Neuronal stem cell (in vitro differentiated cells): ENCODE data around the gene ABHD16B.
A peak's percentile ranks its signal among the peaks of the same experiment; 100 is the strongest.

Experiments used
- DNase-seq: peaks from one replicate; pipeline ENCODE4 v3.0.0-alpha.2; 2013; ENCODE audit warnings: low spot score
- H2AFZ ChIP-seq: one replicate; pipeline ENCODE4 v1.6.1; 2013; ENCODE audit warnings: mild to moderate bottlenecking, low read length, inconsistent platforms
- H2AK5ac ChIP-seq: 2 replicates; pipeline ENCODE4 v1.6.1; 2013; ENCODE audit warnings: low read depth, mild to moderate bottlenecking, inconsistent platforms, low read length, moderate library complexity, mixed read lengths
- H2BK120ac ChIP-seq: 2 replicates; pipeline ENCODE4 v1.6.1; 2013; ENCODE audit warnings: low read depth, mild to moderate bottlenecking, inconsistent platforms, low read length, moderate library complexity, mixed read lengths
- H2BK12ac ChIP-seq: one replicate; pipeline ENCODE4 v1.6.1; 2013; ENCODE audit warnings: low read length, inconsistent platforms
- H2BK15ac ChIP-seq: 2 replicates; pipeline ENCODE4 v1.6.1; 2013; ENCODE audit warnings: mild to moderate bottlenecking, low read length, inconsistent platforms, mixed read lengths
- H2BK5ac ChIP-seq: one replicate; pipeline ENCODE4 v1.6.1; 2013; ENCODE audit warnings: inconsistent platforms, mild to moderate bottlenecking, low read length, moderate library complexity
- H3K14ac ChIP-seq: one replicate; pipeline ENCODE4 v1.6.1; 2013; ENCODE audit warnings: low read length, inconsistent platforms
- H3K18ac ChIP-seq: 2 replicates; pipeline ENCODE4 v1.6.1; 2013; ENCODE audit warnings: low read length, inconsistent platforms
- H3K23ac ChIP-seq: 2 replicates; pipeline ENCODE4 v1.6.1; 2013; ENCODE audit warnings: low read depth, mild to moderate bottlenecking, mixed read lengths, low read length, inconsistent platforms; ENCODE audit not compliant: poor library complexity
- H3K27ac ChIP-seq: replicated peaks from 3 replicates; pipeline ENCODE4 v1.5.1; 2013; ENCODE audit warnings: low read length, inconsistent platforms
- H3K27me3 ChIP-seq, 3 experiments: 2 replicates each; pipeline ENCODE4 v1.6.1; 2013; ENCODE audit warnings: low read length in 3 of 3, mild to moderate bottlenecking in 2 of 3, inconsistent platforms in 1 of 3, low read depth in 1 of 3, mixed read lengths in 1 of 3, moderate library complexity in 1 of 3; ENCODE audit not compliant: control insufficient read depth in 3 of 3, insufficient read depth in 3 of 3
- H3K36me3 ChIP-seq, 2 donors: replicated peaks in 1 of 2; 2 replicates each; pipeline ENCODE4 v1.6.1; 2013; ENCODE audit warnings: low read length in 2 of 2; ENCODE audit not compliant: control insufficient read depth in 2 of 2, insufficient read depth in 2 of 2
- H3K4ac ChIP-seq: 2 replicates; pipeline ENCODE4 v1.6.1; 2013; ENCODE audit warnings: inconsistent platforms, mild to moderate bottlenecking, low read length, moderate library complexity
- H3K4me1 ChIP-seq, 2 donors: 1 replicate in 1 of 2; 2 replicates in 1 of 2; pipeline ENCODE4 v1.6.1; 2013; ENCODE audit warnings: low read length in 2 of 2, low read depth in 1 of 2; ENCODE audit not compliant: control insufficient read depth in 2 of 2, insufficient read depth in 1 of 2
- H3K4me2 ChIP-seq: one replicate; pipeline ENCODE4 v1.6.1; 2013; ENCODE audit warnings: mild to moderate bottlenecking, low read length, inconsistent platforms; ENCODE audit not compliant: insufficient read depth, poor library complexity, severe bottlenecking
- H3K4me3 ChIP-seq, 2 donors: 2 replicates each; pipeline ENCODE4 v1.5.1; 2013; ENCODE audit warnings: low read length in 2 of 2, mild to moderate bottlenecking in 2 of 2, inconsistent platforms in 1 of 2, moderate library complexity in 1 of 2
- H3K79me1 ChIP-seq: one replicate; pipeline ENCODE4 v1.6.1; 2013; ENCODE audit warnings: low read depth, mild to moderate bottlenecking, inconsistent platforms, low read length, moderate library complexity
- H3K9ac ChIP-seq: one replicate; pipeline ENCODE4 v1.6.1; 2013; ENCODE audit warnings: mild to moderate bottlenecking, low read depth, low read length, inconsistent platforms; ENCODE audit not compliant: poor library complexity
- H3K9me3 ChIP-seq, 2 donors: replicated peaks in 1 of 2; 2 replicates each; pipeline versions ENCODE3 to v1.6.1; 2013; ENCODE audit warnings: low read length in 2 of 2, mild to moderate bottlenecking in 2 of 2, inconsistent platforms in 1 of 2, low read depth in 1 of 2, mixed read lengths in 1 of 2, moderate library complexity in 1 of 2; ENCODE audit not compliant: control insufficient read depth in 2 of 2, insufficient read depth in 1 of 2
- H4K8ac ChIP-seq: one replicate; pipeline ENCODE4 v1.6.1; 2013; ENCODE audit warnings: low read depth, mild to moderate bottlenecking, inconsistent platforms, low read length, moderate library complexity
- H4K91ac ChIP-seq: one replicate; pipeline ENCODE4 v1.6.1; 2013; ENCODE audit warnings: low read length, low read depth, mild to moderate bottlenecking, inconsistent platforms; ENCODE audit not compliant: poor library complexity
- WGBS, 2 donors: extraction: QIAGEN DNeasy Blood & Tissue Kit; methylation state at CpG; one replicate each; pipeline ENCODE4 v1.1.7; 2013; ENCODE audit warnings: missing lambda C conversion rate in 2 of 2, mixed read lengths in 1 of 2; ENCODE audit not compliant: insufficient read length in 2 of 2, insufficient replicate concordance in 1 of 2; ENCODE audit errors: extremely low coverage in 2 of 2; 5-methylcytosine and 5-hydroxymethylcytosine counted together

ABHD16B gene

DNA sequence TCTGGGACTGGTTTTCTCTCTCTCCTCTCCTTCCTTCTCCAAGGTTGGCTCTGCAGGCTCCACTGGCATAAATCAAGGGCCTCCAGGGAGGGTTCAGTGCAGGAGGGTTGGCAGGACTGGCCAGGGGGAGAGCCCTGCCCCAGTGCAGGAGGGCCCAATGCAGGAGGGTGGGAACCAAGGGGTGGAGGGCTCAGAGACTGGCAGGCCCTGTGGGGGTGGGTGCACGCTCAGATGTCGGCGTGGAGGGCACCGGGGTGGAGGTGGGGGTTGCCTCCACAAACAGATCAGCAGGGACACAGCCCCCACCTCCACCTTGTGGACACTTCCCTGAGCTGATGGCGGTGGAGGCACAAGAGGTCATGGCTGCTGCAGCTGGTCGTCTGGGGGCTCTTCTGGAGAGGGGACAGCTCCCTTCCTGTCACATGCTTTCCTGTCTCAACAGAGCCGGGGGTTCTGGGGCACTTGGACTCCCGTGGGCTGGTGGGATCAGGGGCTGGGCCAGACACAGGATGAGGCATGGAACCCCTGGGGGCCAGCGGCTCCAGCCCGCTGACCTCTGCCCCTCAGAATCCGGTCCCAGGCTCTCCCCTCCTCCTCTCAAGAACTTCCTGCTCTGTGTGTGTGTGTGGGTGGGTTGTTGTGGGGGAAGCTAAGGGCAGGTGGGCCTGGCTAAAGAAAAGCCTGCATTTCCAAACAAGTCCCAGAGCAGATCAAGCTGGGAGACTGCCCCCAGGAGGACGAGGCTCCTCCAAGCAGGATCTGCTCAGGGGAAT is 2.7 kb upstream of the ABHD16B start:
- peak overlapping the region; percentile 89 for H3K18ac ChIP-seq
- peak overlapping the region; percentile 29 for H2BK5ac ChIP-seq
- peak overlapping the region; percentile 82 for H2AFZ ChIP-seq
- H3K23ac ChIP-seq: peak overlapping the region; percentile 86
- H3K36me3 ChIP-seq: peaks cover 8 to 28% of the 10 kb centered on the region in 2 donors
- H3K4me1 ChIP-seq: peaks cover 32 to 42% of the 10 kb centered on the region in 2 donors
- H2AK5ac ChIP-seq: peak overlapping the region; percentile 87
- no peaks in the 10 kb centered on the region for H3K27me3 ChIP-seq
- no CpG with 5 or more reads among the region's 12 CpGs for WGBS, 2 donors
- H3K4me3 ChIP-seq: peak overlapping the region in 1 of 2 donors; percentile 34
- peak overlapping the region; percentile 42 for H3K4me2 ChIP-seq
- DNase-seq: peak; percentile 51
- no peak overlapping the region for H4K8ac ChIP-seq
- H4K91ac ChIP-seq: no peak overlapping the region
- peak overlapping the region; percentile 44 for H3K27ac ChIP-seq
- no peak overlapping the region for H3K14ac ChIP-seq
- H3K9ac ChIP-seq: peak overlapping the region; percentile 80
- H3K4ac ChIP-seq: peak overlapping the region; percentile 56
- peak overlapping the region; percentile 90 for H2BK15ac ChIP-seq
- H2BK120ac ChIP-seq: peak overlapping the region; percentile 35
- H3K9me3 ChIP-seq: no peaks in the 10 kb centered on the region
- peak overlapping the region; percentile 46 for H2BK12ac ChIP-seq
- H3K79me1 ChIP-seq: peaks cover 8% of the 10 kb centered on the region

DNA sequence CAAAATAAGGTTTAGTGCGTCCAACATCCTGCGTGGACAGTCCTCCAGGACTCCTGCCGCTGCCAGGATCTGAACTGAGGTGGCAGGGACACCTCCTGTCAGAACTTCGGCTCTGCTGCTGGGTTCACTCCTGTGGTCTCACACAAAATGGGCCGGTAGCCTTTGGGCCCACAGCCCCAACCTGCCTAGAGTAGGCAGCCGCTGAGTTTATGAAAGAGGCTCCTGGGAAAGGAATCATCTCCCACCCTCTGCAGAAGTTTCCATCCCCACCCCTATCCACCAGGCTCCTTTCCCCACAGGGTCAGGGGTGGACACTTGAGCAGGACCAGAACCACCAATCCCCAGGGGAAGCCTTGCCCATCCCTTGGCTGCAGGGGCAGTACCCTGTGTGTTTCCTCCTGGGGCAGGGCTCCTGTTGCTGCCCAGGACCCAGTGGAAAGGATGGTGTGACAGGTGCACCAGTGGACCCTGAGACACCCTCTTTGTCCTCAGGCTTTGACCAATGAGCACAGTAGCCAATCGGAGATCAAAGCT is 2.1 kb upstream of the ABHD16B start:
- H3K79me1 ChIP-seq: peaks cover 8% of the 10 kb centered on the region
- DNase-seq: no peak
- WGBS, 2 donors: no CpG with 5 or more reads among the region's 7 CpGs
- H3K36me3 ChIP-seq: peaks cover 8 to 33% of the 10 kb centered on the region in 2 donors
- peak overlapping the region; percentile 42 for H3K4me2 ChIP-seq
- peak overlapping the region; percentile 24 for H3K18ac ChIP-seq
- peak overlapping the region in 1 of 2 donors; percentile 34 for H3K4me3 ChIP-seq
- peaks cover 34 to 43% of the 10 kb centered on the region in 2 donors for H3K4me1 ChIP-seq
- peak overlapping the region; percentile 82 for H2AFZ ChIP-seq
- peak overlapping the region; percentile 53 for H3K9ac ChIP-seq
- H3K4ac ChIP-seq: no peak overlapping the region
- no peak overlapping the region for H2BK5ac ChIP-seq
- no peak overlapping the region for H4K8ac ChIP-seq
- H4K91ac ChIP-seq: no peak overlapping the region
- H3K9me3 ChIP-seq: no peaks in the 10 kb centered on the region
- peak overlapping the region; percentile 34 for H2AK5ac ChIP-seq
- no peak overlapping the region for H2BK120ac ChIP-seq
- no peak overlapping the region for H3K14ac ChIP-seq
- no peak overlapping the region for H2BK15ac ChIP-seq
- no peak overlapping the region for H2BK12ac ChIP-seq
- H3K23ac ChIP-seq: no peak overlapping the region
- H3K27me3 ChIP-seq: no peaks in the 10 kb centered on the region
- peak overlapping the region; percentile 37 for H3K27ac ChIP-seq

DNA sequence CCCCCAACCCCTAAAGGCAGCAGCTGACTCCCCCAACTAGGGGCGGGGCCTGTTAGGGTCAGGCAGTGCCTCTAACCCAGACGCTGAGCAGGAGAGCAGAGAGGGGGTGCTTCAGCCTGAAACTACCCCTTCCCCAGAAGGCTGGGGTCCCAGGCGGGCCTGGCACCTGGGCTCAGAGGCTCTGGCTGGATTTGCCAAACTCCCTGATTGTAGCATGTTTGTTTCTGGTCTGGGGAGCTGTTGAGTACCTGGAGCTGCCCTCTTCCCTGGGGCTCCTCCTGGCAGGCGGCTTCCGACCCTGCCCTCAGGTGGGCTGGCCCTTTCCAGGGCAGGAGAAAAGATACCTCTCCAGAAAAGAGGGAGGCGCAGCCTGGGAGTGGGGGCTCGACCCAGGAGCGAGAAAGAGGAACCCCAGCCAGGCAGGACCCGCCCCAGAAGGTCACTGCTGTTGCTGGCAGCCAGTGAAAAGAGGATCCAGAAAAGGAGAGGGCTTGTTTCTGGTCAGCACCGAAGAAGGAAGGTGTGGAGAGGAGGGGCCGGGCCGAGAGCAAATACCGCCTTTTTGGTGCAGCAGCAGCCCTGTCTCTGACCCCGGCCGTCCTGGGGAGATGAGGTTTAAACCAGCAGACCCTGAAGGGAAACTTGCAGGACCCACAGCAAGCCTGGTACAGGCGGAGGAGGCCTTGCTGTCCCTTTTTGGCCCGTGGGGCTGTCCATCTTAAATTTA is 810 bp upstream of the ABHD16B start:
- no peak for DNase-seq
- no peak overlapping the region for H2AFZ ChIP-seq
- no CpG with 5 or more reads among the region's 17 CpGs for WGBS, 2 donors
- H2AK5ac ChIP-seq: peak overlapping the region; percentile 96
- H3K14ac ChIP-seq: no peak overlapping the region
- H3K79me1 ChIP-seq: peaks cover 12% of the 10 kb centered on the region
- peaks cover 8 to 33% of the 10 kb centered on the region in 2 donors for H3K36me3 ChIP-seq
- no peak overlapping the region for H3K23ac ChIP-seq
- no peaks in the 10 kb centered on the region for H3K27me3 ChIP-seq
- no peak overlapping the region for H3K27ac ChIP-seq
- H2BK15ac ChIP-seq: no peak overlapping the region
- H3K4me1 ChIP-seq: peaks cover 24 to 33% of the 10 kb centered on the region in 2 donors
- no peak overlapping the region for H4K8ac ChIP-seq
- no peak overlapping the region for H3K9ac ChIP-seq
- no peak overlapping the region for H3K4me3 ChIP-seq
- H3K4ac ChIP-seq: no peak overlapping the region
- H2BK5ac ChIP-seq: peak overlapping the region; percentile 53
- no peaks in the 10 kb centered on the region for H3K9me3 ChIP-seq
- H3K18ac ChIP-seq: peak overlapping the region; percentile 48
- H2BK120ac ChIP-seq: no peak overlapping the region
- no peak overlapping the region for H3K4me2 ChIP-seq
- H4K91ac ChIP-seq: no peak overlapping the region
- no peak overlapping the region for H2BK12ac ChIP-seq
